PC-3 (cell line): ENCODE data around the gene LYRM4.

Source experiments
- EZH2 ChIP-seq: fragments of 300-600 bp; sonication (generic); IDR thresholded peaks from one replicate; pipeline ENCODE4 v1.6.1; 2017; ENCODE audit warnings: antibody characterized with exemption, mild to moderate bottlenecking, low read length; ENCODE audit not compliant: unreplicated experiment
- TF ChIP-seq, protein P1 (sequence below): fragments of 300-600 bp; sonication (generic); conservative IDR thresholded peaks from 2 replicates; pipeline ENCODE4 v1.5.1; 2017; ENCODE audit warnings: antibody characterized with exemption, low read depth, mild to moderate bottlenecking, low read length

DNA sequence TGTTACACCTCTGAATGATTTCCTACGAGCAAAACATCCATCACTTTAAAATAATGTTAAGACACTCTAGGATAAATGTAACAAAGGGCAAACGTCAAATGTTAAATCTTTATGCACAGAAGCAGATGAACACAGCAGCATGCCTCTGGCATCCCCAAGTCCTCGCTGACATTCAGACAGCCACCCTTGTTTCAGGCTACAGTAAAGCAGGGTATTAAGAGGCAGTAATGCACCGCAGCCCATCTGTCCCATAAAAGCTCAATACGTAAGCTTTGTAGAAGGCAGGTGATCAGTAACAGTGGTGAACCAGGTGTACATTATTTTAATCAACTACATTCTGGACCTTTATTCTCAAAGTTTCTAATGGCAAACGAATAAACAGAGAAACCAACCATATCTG, 110.9 kb downstream of the LYRM4 start:
- TF ChIP-seq, protein P1, sequence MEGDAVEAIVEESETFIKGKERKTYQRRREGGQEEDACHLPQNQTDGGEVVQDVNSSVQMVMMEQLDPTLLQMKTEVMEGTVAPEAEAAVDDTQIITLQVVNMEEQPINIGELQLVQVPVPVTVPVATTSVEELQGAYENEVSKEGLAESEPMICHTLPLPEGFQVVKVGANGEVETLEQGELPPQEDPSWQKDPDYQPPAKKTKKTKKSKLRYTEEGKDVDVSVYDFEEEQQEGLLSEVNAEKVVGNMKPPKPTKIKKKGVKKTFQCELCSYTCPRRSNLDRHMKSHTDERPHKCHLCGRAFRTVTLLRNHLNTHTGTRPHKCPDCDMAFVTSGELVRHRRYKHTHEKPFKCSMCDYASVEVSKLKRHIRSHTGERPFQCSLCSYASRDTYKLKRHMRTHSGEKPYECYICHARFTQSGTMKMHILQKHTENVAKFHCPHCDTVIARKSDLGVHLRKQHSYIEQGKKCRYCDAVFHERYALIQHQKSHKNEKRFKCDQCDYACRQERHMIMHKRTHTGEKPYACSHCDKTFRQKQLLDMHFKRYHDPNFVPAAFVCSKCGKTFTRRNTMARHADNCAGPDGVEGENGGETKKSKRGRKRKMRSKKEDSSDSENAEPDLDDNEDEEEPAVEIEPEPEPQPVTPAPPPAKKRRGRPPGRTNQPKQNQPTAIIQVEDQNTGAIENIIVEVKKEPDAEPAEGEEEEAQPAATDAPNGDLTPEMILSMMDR, result no peak
- TF ChIP-seq EZH2, result no peak
